Keratinocyte (primary cell): Measurements from ENCODE around the gene IFNB1. TPM values are rescaled to one million over a fixed set of nuclear protein-coding genes. Genes with fewer than 3 reads are reported as not detected.

Experiments
- DNase-seq: peaks from one replicate; pipeline ENCODE4 v3.0.0-alpha.2; 2011; ENCODE audit warnings: low read depth, missing footprints, low spot score
- FAIRE-seq: peaks from 2 replicates; lab custom pipeline; 2011; peaks lifted over from hg19 to GRCh38; lab: Jason Lieb, UNC
- H2AFZ ChIP-seq: 2 replicates; pipeline ENCODE4 v1.6.0; 2012; ENCODE audit warnings: low read length, control low read depth, inconsistent platforms; ENCODE audit not compliant: control insufficient read depth
- H3K27ac ChIP-seq: 2 replicates; pipeline ENCODE4 v1.5.1; 2011; ENCODE audit warnings: low read length; ENCODE audit not compliant: control insufficient read depth, insufficient read depth
- H3K27me3 ChIP-seq: 3 replicates; pipeline ENCODE4 v1.6.0; 2011; ENCODE audit warnings: low read length; ENCODE audit not compliant: control insufficient read depth, insufficient read depth; ENCODE audit errors: extremely low read depth
- H3K36me3 ChIP-seq, 2 experiments: 2 replicates in 1 of 2; 3 replicates in 1 of 2; pipeline ENCODE4 v1.5.1; 2011; ENCODE audit warnings: low read length in 2 of 2, mild to moderate bottlenecking in 1 of 2; ENCODE audit not compliant: control insufficient read depth in 2 of 2, insufficient read depth in 2 of 2; ENCODE audit errors: extremely low read depth in 1 of 2
- H3K4me1 ChIP-seq: 3 replicates; pipeline ENCODE4 v1.5.1; 2011; ENCODE audit warnings: low read length; ENCODE audit not compliant: control insufficient read depth, insufficient read depth; ENCODE audit errors: extremely low read depth
- H3K4me2 ChIP-seq: 3 replicates; pipeline ENCODE4 v1.6.0; 2011; ENCODE audit warnings: low read depth, low read length; ENCODE audit not compliant: control insufficient read depth, insufficient read depth; ENCODE audit errors: extremely low read depth
- H3K4me3 ChIP-seq, 3 experiments: fragments of 200-600 bp in 1 of 3; sonication (generic) in 1 of 3; 2 replicates in 2 of 3; 3 replicates in 1 of 3; pipeline ENCODE4 v1.5.1; 2011 to 2016; ENCODE audit warnings: low read length in 3 of 3, mild to moderate bottlenecking in 3 of 3, control low read depth in 2 of 3, inconsistent platforms in 1 of 3, low read depth in 1 of 3, mixed read lengths in 1 of 3, mixed run types in 1 of 3, moderate library complexity in 1 of 3; ENCODE audit not compliant: control insufficient read depth in 2 of 3, insufficient read depth in 2 of 3; ENCODE audit errors: extremely low read depth in 1 of 3
- H3K79me2 ChIP-seq: 2 replicates; pipeline ENCODE4 v1.6.0; 2012; ENCODE audit warnings: low read length; ENCODE audit not compliant: control insufficient read depth, insufficient read depth
- H3K9ac ChIP-seq: 3 replicates; pipeline ENCODE4 v1.6.0; 2011; ENCODE audit warnings: low read length; ENCODE audit not compliant: control insufficient read depth, insufficient read depth; ENCODE audit errors: extremely low read depth
- H3K9me1 ChIP-seq: 3 replicates; pipeline ENCODE4 v1.6.0; 2011; ENCODE audit warnings: low read length; ENCODE audit not compliant: control insufficient read depth, insufficient read depth; ENCODE audit errors: extremely low read depth
- H3K9me3 ChIP-seq: 2 replicates; pipeline ENCODE4 v1.5.1; 2012; ENCODE audit warnings: low read depth, low read length; ENCODE audit not compliant: control insufficient read depth
- H4K20me1 ChIP-seq: 3 replicates; pipeline ENCODE4 v1.6.0; 2011; ENCODE audit warnings: low read length; ENCODE audit not compliant: control insufficient read depth, insufficient read depth; ENCODE audit errors: extremely low read depth
- CTCF ChIP-seq, 3 experiments: IDR thresholded peaks in 1 of 3; conservative IDR thresholded peaks in 1 of 3; optimal IDR thresholded peaks in 1 of 3; 2 replicates in 2 of 3; 3 replicates in 1 of 3; pipeline versions ENCODE3 to v1.5.1; 2011; ENCODE audit warnings: low read length in 3 of 3, mild to moderate bottlenecking in 3 of 3, moderate library complexity in 2 of 3, control low read depth in 1 of 3, inconsistent platforms in 1 of 3; ENCODE audit not compliant: insufficient read depth in 2 of 3; ENCODE audit errors: extremely low read depth in 1 of 3
- EZH2 ChIP-seq: IDR thresholded peaks from one replicate; pipeline ENCODE4 v1.6.1; 2012; ENCODE audit warnings: inconsistent platforms, mild to moderate bottlenecking, low read length, moderate library complexity
- dilution Hi-C: fragments of 300-500 bp; cut with MboI; formaldehyde crosslinking; loops from one replicate; pipeline ENCODE4 v1.7.0; 2020; ENCODE audit warnings: low sequenced_read_pairs; ENCODE audit not compliant: extremely low pct_ligation_motif_present
- polyA minus RNA-seq, 3 experiments: library from RNA; depleted of rRNA, polyadenylated mRNA; stranded (reverse); fragments of >200 nt; gene quantifications; 1 replicate in 1 of 3; 2 replicates in 1 of 3; 3 replicates in 1 of 3; pipeline ENCODE4 v1.2.3, GENCODE V29; 2011
- polyA plus RNA-seq, 5 experiments: library from polyadenylated mRNA; depleted of rRNA in 3 of 5; stranded (reverse) in 3 of 5; stranded (forward) in 1 of 5; unstranded in 1 of 5; fragments of >200 nt; gene quantifications; 1 replicate in 1 of 5; 2 replicates in 3 of 5; 3 replicates in 1 of 5; pipeline versions ENCODE4 v1.2.1 to v1.2.3, GENCODE V29; 2011 to 2012; ENCODE audit warnings: missing spikeins in 2 of 5, low read depth in 1 of 5, low replicate concordance in 1 of 5

IFNB1 gene
- 0.07 TPM in 1 of 3 replicates, not detected in the others for polyA plus RNA-seq
- polyA plus RNA-seq (2011; ENCODE audit: low read depth) = not detected
- not detected in 2 replicates for polyA plus RNA-seq (2011; cell fraction: cytosol; rRNA removed)
- 0.31 TPM in 1 of 2 replicates, not detected in the other for polyA plus RNA-seq (2011; cell fraction: nucleus; rRNA removed)
- polyA plus RNA-seq (2012; ENCODE audit: low replicate concordance) = not detected in 2 replicates
- polyA minus RNA-seq = not detected in 3 replicates
- not detected for polyA minus RNA-seq (2011; cell fraction: cytosol; rRNA and poly(A)+ RNA removed)
- not detected in 2 replicates for polyA minus RNA-seq (2011; cell fraction: nucleus; rRNA and poly(A)+ RNA removed)

DNA sequence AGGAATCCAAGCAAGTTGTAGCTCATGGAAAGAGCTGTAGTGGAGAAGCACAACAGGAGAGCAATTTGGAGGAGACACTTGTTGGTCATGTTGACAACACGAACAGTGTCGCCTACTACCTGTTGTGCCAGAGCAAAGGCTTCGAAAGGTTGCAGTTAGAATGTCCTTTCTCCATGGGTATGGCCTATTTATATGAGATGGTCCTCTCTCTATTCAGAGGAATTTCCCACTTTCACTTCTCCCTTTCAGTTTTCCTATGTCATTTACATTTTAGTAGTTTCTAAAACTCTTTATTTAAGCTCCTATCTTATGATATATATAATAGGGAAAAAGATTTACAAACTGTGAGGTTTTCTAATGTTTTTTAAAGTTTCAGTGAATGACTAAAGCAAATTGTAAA, at the start of gene IFNB1:
Gene IFNB1, minus strand, starts transcription at position 162 of the 400 bp plus-strand sequence. Its CDS starts 73 bp downstream, at position 89.
- TF ChIP-seq EZH2 (no peak), CTCF (optimal IDR thresholded peaks at IDR 0.05 in 1 of 3, IDR thresholded peaks at IDR 0.05 in 1 of 3, conservative IDR thresholded peaks at IDR 0.05 in 1 of 3; ENCODE audit: extremely low read depth in 1 of 3, insufficient read depth in 2 of 3, low read length in 3 of 3) (no peak)
- Histone ChIP-seq H3K79me2 (no peaks in the 10 kb centered on the region), H3K4me1 (no peaks in the 10 kb centered on the region), H3K9me3 (no peaks in the 10 kb centered on the region), H3K4me2 (no peak within 1 kb of the TSS), H3K9ac (no peak within 1 kb of the TSS), H3K27me3 (no peaks in the 10 kb centered on the region), H3K9me1 (no peaks in the 10 kb centered on the region), H3K27ac (no peak within 1 kb of the TSS), H2AFZ (no peak within 1 kb of the TSS), H3K4me3 (no peak within 1 kb of the TSS), H4K20me1 (no peaks in the 10 kb centered on the region), H3K36me3 (no peaks in the 10 kb centered on the region)
- no peak for FAIRE-seq
- dilution Hi-C loops = no loop called here
- no peak for DNase-seq

DNA sequence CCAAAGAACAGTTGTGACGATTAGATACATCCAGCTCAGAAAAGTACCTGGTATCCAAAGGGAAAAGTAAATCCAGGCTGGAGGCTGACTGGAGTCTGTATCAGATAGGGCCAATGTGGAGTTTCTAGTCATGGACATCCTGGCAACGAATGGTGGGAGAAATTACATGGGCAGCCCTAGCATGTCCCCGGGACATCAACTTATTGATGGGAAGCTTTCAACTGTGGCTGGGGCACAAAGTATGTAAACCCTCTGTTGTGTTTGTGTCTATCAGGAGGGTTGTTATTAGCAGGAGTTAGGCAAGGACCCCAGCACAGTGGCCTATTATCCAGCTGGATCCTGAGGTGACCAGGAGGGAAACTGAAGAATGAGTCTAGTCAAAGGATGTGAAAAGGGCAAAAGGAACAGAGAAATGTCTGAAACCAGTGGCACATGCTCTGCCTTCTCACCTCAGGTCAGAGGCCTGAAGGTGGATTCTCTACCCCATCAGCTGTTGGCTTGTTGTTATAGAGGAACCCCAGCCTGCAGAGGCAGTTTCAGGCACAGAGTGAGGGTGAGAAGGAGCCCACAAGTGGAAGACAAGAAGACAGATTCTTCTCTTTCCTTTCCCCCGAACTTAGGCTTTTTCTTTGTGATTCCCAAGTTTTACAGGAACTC, 44.0 kb upstream of the IFNB1 start:
- no peak overlapping the region for H3K4me2 ChIP-seq
- peaks cover 17% of the 10 kb centered on the region for H3K27me3 ChIP-seq
- no peak overlapping the region for H3K27ac ChIP-seq
- H3K4me3 ChIP-seq = no peak overlapping the region
- no peak overlapping the region for H2AFZ ChIP-seq
- FAIRE-seq (no peak), DNase-seq (no peak)
- no peak for TF ChIP-seq CTCF (optimal IDR thresholded peaks at IDR 0.05 in 1 of 3, IDR thresholded peaks at IDR 0.05 in 1 of 3, conservative IDR thresholded peaks at IDR 0.05 in 1 of 3; ENCODE audit: extremely low read depth in 1 of 3, insufficient read depth in 2 of 3, low read length in 3 of 3)
- TF ChIP-seq EZH2 = no peak
- H3K79me2 ChIP-seq = no peaks in the 10 kb centered on the region
- no peak overlapping the region for H3K9ac ChIP-seq
- H3K9me3 ChIP-seq = no peaks in the 10 kb centered on the region
- no peaks in the 10 kb centered on the region for H3K9me1 ChIP-seq
- H4K20me1 ChIP-seq = no peaks in the 10 kb centered on the region
- no peaks in the 10 kb centered on the region for H3K36me3 ChIP-seq
- no peaks in the 10 kb centered on the region for H3K4me1 ChIP-seq
- dilution Hi-C loops = no loop called here
